GM12878 (cell line): ENCODE measurements around the gene ZCCHC24. TPM values are rescaled to one million over a fixed set of nuclear protein-coding genes. Genes with fewer than 3 reads are reported as not detected.

ENCODE experiments used
- ATAC-seq: fragments of 200-7000 bp; cut with Tn5 transposase; 3 replicates; pipeline ENCODE4 v1.9.1; 2020; ENCODE audit warnings: mild to moderate bottlenecking, moderate library complexity
- BruUV-seq: library from RNA; stranded (reverse); fragments of 400-500 nt; replicated peaks from 2 replicates; lab custom pipeline; 2021; lab: Mats Ljungman, UMichigan
- CTCF ChIA-PET: fragments of 300-600 bp; sonication (Branson Sonifier 250); formaldehyde crosslinking; extraction: SDS; loops from one replicate; lab custom pipeline; 2021; ENCODE audit warnings: inconsistent platforms; lab: Yijun Ruan, JAX
- POLR2A ChIA-PET: fragments of 350-600 bp; formaldehyde crosslinking; extraction: SDS; loops from one replicate; lab custom pipeline; 2021; ENCODE audit warnings: inconsistent platforms; lab: Charles Lee
- RAD21 ChIA-PET: fragments of 300-600 bp; sonication (Branson Sonifier 250); formaldehyde crosslinking; loops from one replicate; lab custom pipeline; 2023; ENCODE audit warnings: antibody characterized with exemption; ENCODE audit not compliant: unreplicated experiment; lab: Charles Lee
- SMC1A ChIA-PET: fragments of 300-600 bp; sonication (Branson Sonifier 250); formaldehyde crosslinking; loops from one replicate; lab custom pipeline; 2023; ENCODE audit not compliant: unreplicated experiment, uncharacterized antibody; lab: Charles Lee
- DNase-seq: peaks from one replicate; pipeline ENCODE4 v3.0.0-alpha.2; 2011; ENCODE audit warnings: low read depth, low spot score
- FAIRE-seq: peaks from 3 replicates; lab custom pipeline; 2011; peaks lifted over from hg19 to GRCh38; lab: Jason Lieb, UNC
- H2AFZ ChIP-seq: 2 replicates; pipeline ENCODE4 v1.6.0; 2011; ENCODE audit warnings: low read depth, low read length, control low read depth; ENCODE audit not compliant: control insufficient read depth
- H3K27ac ChIP-seq: 2 replicates; pipeline ENCODE4 v1.5.1; 2011; ENCODE audit warnings: control low read depth; ENCODE audit not compliant: control insufficient read depth, insufficient read depth
- H3K27me3 ChIP-seq, 2 experiments: replicated peaks in 1 of 2; 2 replicates each; pipeline versions ENCODE4 v1.6.0 to v1.6.1; 2011; ENCODE audit warnings: low read length in 1 of 2; ENCODE audit not compliant: control insufficient read depth in 2 of 2, insufficient read depth in 2 of 2
- H3K36me3 ChIP-seq, 2 experiments: 2 replicates each; pipeline ENCODE4 v1.5.1; 2011; ENCODE audit warnings: low read length in 1 of 2; ENCODE audit not compliant: control insufficient read depth in 2 of 2, insufficient read depth in 2 of 2
- H3K4me1 ChIP-seq: 2 replicates; pipeline ENCODE4 v1.6.1; 2011; ENCODE audit warnings: mild to moderate bottlenecking, low read length, moderate library complexity, mixed read lengths; ENCODE audit not compliant: control insufficient read depth, insufficient read depth
- H3K4me2 ChIP-seq: 2 replicates; pipeline ENCODE4 v1.6.0; 2011; ENCODE audit warnings: control low read depth; ENCODE audit not compliant: control insufficient read depth, insufficient read depth
- H3K4me3 ChIP-seq: fragments of 200-600 bp; sonication (generic); 2 replicates; pipeline ENCODE4 v1.5.1; 2016
- H3K79me2 ChIP-seq: 2 replicates; pipeline ENCODE4 v1.6.0; 2011; ENCODE audit warnings: low read length; ENCODE audit not compliant: control insufficient read depth, insufficient read depth
- H3K9ac ChIP-seq: 2 replicates; pipeline ENCODE4 v1.8.0; 2011; ENCODE audit warnings: low read length, control low read depth, mixed read lengths; ENCODE audit not compliant: control insufficient read depth, insufficient read depth
- H3K9me3 ChIP-seq: replicated peaks from 3 replicates; pipeline ENCODE4 v1.5.1; 2011; ENCODE audit warnings: mild to moderate bottlenecking, low read length; ENCODE audit not compliant: control insufficient read depth, insufficient read depth
- H4K20me1 ChIP-seq: 2 replicates; pipeline ENCODE4 v1.6.0; 2011; ENCODE audit not compliant: control insufficient read depth, insufficient read depth
- CBX5 ChIP-seq: sonication (generic); IDR thresholded peaks from 2 replicates; pipeline ENCODE4 v1.6.1; 2016; ENCODE audit warnings: low read depth, moderate library complexity, mild to moderate bottlenecking, inconsistent platforms
- CHD1 ChIP-seq: IDR thresholded peaks from 2 replicates; pipeline ENCODE4 v1.6.1; 2012; ENCODE audit warnings: low read depth, low read length, improper control_type of control experiment
- DPF2 ChIP-seq: fragments of 450-650 bp; IDR thresholded peaks from 2 replicates; pipeline ENCODE4 v1.6.1; 2017; ENCODE audit warnings: mild to moderate bottlenecking
- IRF5 ChIP-seq: fragments of 450-650 bp; IDR thresholded peaks from 2 replicates; pipeline ENCODE4 v1.6.1; 2017; ENCODE audit warnings: borderline replicate concordance
- JUND ChIP-seq: IDR thresholded peaks from 2 replicates; pipeline ENCODE4 v1.6.1; 2012; ENCODE audit warnings: low read depth, mild to moderate bottlenecking, low read length, improper control_type of control experiment, moderate library complexity
- KDM1A ChIP-seq: fragments of 200-600 bp; sonication (generic); IDR thresholded peaks from 2 replicates; pipeline ENCODE4 v1.6.1; 2016; ENCODE audit warnings: borderline replicate concordance
- MTA2 ChIP-seq: fragments of 450-650 bp; IDR thresholded peaks from 2 replicates; pipeline ENCODE4 v1.6.1; 2016; ENCODE audit warnings: low read depth, mild to moderate bottlenecking, moderate library complexity
- NBN ChIP-seq: fragments of 450-650 bp; IDR thresholded peaks from 2 replicates; pipeline ENCODE4 v1.6.1; 2016
- SUZ12 ChIP-seq: fragments of 200-600 bp; sonication (generic); IDR thresholded peaks from one replicate; pipeline ENCODE4 v1.6.1; 2018; ENCODE audit warnings: antibody characterized with exemption, mild to moderate bottlenecking; ENCODE audit not compliant: unreplicated experiment
- ZBTB4 ChIP-seq: fragments of 450-650 bp; formaldehyde crosslinking; IDR thresholded peaks from 2 replicates; pipeline ENCODE4 v1.4.0; 2022; ENCODE audit warnings: mild to moderate bottlenecking, moderate library complexity
- ZNF384 ChIP-seq: IDR thresholded peaks from 2 replicates; pipeline ENCODE4 v1.6.1; 2012; ENCODE audit warnings: low read depth, mild to moderate bottlenecking, low read length, improper control_type of control experiment, borderline replicate concordance
- WGBS: methylation state at CpG from one replicate; pipeline ENCODE4 v1.1.6; 2016; ENCODE audit warnings: low lambda C conversion rate; ENCODE audit not compliant: insufficient replicate concordance, insufficient coverage; ENCODE audit errors: missing lambda C conversion rate; 5-methylcytosine and 5-hydroxymethylcytosine counted together
- in situ Hi-C: fragments of 300-500 bp; cut with MboI; formaldehyde crosslinking; loops from 9 replicates; pipeline ENCODE4 v1.14.3; 2018; ENCODE audit warnings: mixed read lengths
- intact Hi-C: fragments of 100-400 bp; cut with micrococcal nuclease; formaldehyde crosslinking; loops from one replicate; pipeline ENCODE4 v1.14.2; 2022; ENCODE audit not compliant: unreplicated experiment
- polyA plus RNA-seq, 11 experiments: library from polyadenylated mRNA; depleted of rRNA in 4 of 11; unstranded in 6 of 11; stranded (reverse) in 5 of 11; fragments of >200 nt; fragmentation: Nextera tagmentation in 4 of 11; fragmentation: Illumina TruSeq in 1 of 11; extraction: Ambion mirVana in 4 of 11; extraction: Trizol in 1 of 11; gene quantifications; 1 replicate in 1 of 11; 2 replicates in 10 of 11; pipeline versions ENCODE4 v1.2.1 to v1.2.3, GENCODE V29; 2011 to 2016; ENCODE audit warnings: inconsistent platforms in 2 of 11, missing spikeins in 2 of 11, low read depth in 1 of 11
- total RNA-seq, 4 experiments: library from RNA; depleted of rRNA in 3 of 4; stranded (reverse); fragments of >200 nt in 3 of 4; fragmentation: Illumina TruSeq in 1 of 4; extraction: Trizol in 1 of 4; gene quantifications; 2 replicates each; pipeline versions ENCODE4 v1.2.1 to v1.2.3, GENCODE V29; 2013 to 2021

ZCCHC24 gene
- total and polyA plus RNA-seq, 10 of the 15 experiments (the other 5 are each of a cell fraction or from before 2014, with no cell fraction given), result 0.02 to 0.62 (median 0.04) TPM; not detected in 4

- Histone ChIP-seq H2AFZ (no peak overlapping the region), H3K79me2 (no peaks in the 10 kb centered on the region), H3K27ac (no peak overlapping the region), H3K9me3 (no peaks in the 10 kb centered on the region), H3K9ac (no peak overlapping the region), H4K20me1 (no peaks in the 10 kb centered on the region), H3K4me3 (no peak overlapping the region), H3K4me1 (no peaks in the 10 kb centered on the region), H3K4me2 (no peak overlapping the region), H3K36me3 (no peaks in the 10 kb centered on the region)
- 22% methylated on average over 8 of the region's 8 CpGs for WGBS
- DNase-seq (no peak), FAIRE-seq (no peak), ATAC-seq (no peak)
- POLR2A ChIA-PET, result interaction anchor here (0.7 kb wide), 1 partner anchor 58 kb away, joined by 3 read pairs; no protein-coding TSS in a partner anchor
- intact Hi-C loops (no loop called here), in situ Hi-C loops (no loop called here)
- SMC1A ChIA-PET, result no interaction called here
- CTCF ChIA-PET, result interaction anchor here (0.8 to 1.6 kb wide), 2 partner anchors 31 to 32 kb away, joined by 5 to 7 read pairs; no protein-coding TSS in a partner anchor
- RAD21 ChIA-PET, result no interaction called here
- BruUV-seq, result no TSS peak
- TF ChIP-seq DPF2, result no peak
- TF ChIP-seq, all 136 proteins: peak for 0
- H3K27me3 ChIP-seq, result no peaks in the 10 kb centered on the region; a peak in 1 of 4 replicates
Measured at GRCh38 chr10:79405995-79406515, 39.4 kb downstream of the ZCCHC24 start.

GRCh38 chr10:79405221-79405994 lies 40.0 kb downstream of the ZCCHC24 start:
- Histone ChIP-seq H3K36me3 (no peaks in the 10 kb centered on the region), H3K4me1 (no peaks in the 10 kb centered on the region), H3K27me3 (no peaks in the 10 kb centered on the region; a peak in 1 of 4 replicates), H3K27ac (no peak overlapping the region), H3K79me2 (no peaks in the 10 kb centered on the region), H3K4me2 (no peak overlapping the region), H4K20me1 (no peaks in the 10 kb centered on the region), H3K4me3 (no peak overlapping the region), H2AFZ (no peak overlapping the region), H3K9ac (no peak overlapping the region), H3K9me3 (no peaks in the 10 kb centered on the region)
- no peak for FAIRE-seq
- intact Hi-C loops, result no loop called here
- POLR2A ChIA-PET, result no interaction called here
- CTCF ChIA-PET, result interaction anchor here (1.0 to 1.6 kb wide), 2 partner anchors 20 to 31 kb away, joined by 3 to 7 read pairs; no protein-coding TSS in a partner anchor
- no TSS peak for BruUV-seq
- in situ Hi-C loops, result no loop called here
- 11% methylated on average over 13 of the region's 13 CpGs for WGBS
- RAD21 ChIA-PET, result no interaction called here
- SMC1A ChIA-PET, result interaction anchor here (0.5 kb wide), 1 partner anchor 526 kb away, joined by 3 read pairs; no protein-coding TSS in a partner anchor
- DNase-seq, result no peak
- no peak for ATAC-seq
- TF ChIP-seq ZNF384, result no peak
- no peak for TF ChIP-seq ZBTB4
- no peak for TF ChIP-seq JUND
- no peak for TF ChIP-seq CHD1
- TF ChIP-seq NBN, result no peak
- no peak for TF ChIP-seq CBX5
- TF ChIP-seq IRF5, result no peak
- no peak for TF ChIP-seq KDM1A
- TF ChIP-seq SUZ12, result no peak
- TF ChIP-seq MTA2, result no peak
